Epithelial cell of esophagus (primary cell): Measurements from ENCODE around the gene CFAP299.

ENCODE experiments used
- DNase-seq: peaks from one replicate; pipeline ENCODE4 v3.0.0; 2010; ENCODE audit warnings: low read depth
- H3K4me3 ChIP-seq: 2 replicates; pipeline ENCODE4 v1.5.1; 2011; ENCODE audit warnings: mild to moderate bottlenecking, low read length, control low read depth
- TF ChIP-seq, protein P1 (sequence below): IDR thresholded peaks from 2 replicates; pipeline ENCODE4 v1.5.1; 2011; ENCODE audit warnings: low read depth, mild to moderate bottlenecking, low read length, control low read depth, inconsistent platforms; ENCODE audit not compliant: insufficient read depth; ENCODE audit errors: missing control alignments

The CFAP299 gene

DNA sequence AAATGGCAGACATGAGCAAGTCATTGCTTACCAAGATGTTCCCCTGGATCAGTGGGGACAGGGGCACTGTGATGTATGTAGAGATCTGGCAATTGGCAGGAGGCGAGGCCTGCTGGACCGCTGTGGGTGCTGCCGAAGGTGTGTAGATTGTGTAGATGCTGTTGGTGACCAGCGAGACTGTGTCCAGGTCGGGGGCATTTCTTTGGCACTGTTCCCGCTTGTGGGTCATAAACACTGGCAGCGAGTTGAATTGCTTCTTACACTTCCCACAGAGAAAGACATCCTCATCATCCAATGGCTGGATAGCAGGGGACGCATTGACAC lies 52.7 kb downstream of the CFAP299 start:
- DNase-seq, result no peak
- H3K4me3 ChIP-seq, result no peak overlapping the region
- TF ChIP-seq, protein P1, sequence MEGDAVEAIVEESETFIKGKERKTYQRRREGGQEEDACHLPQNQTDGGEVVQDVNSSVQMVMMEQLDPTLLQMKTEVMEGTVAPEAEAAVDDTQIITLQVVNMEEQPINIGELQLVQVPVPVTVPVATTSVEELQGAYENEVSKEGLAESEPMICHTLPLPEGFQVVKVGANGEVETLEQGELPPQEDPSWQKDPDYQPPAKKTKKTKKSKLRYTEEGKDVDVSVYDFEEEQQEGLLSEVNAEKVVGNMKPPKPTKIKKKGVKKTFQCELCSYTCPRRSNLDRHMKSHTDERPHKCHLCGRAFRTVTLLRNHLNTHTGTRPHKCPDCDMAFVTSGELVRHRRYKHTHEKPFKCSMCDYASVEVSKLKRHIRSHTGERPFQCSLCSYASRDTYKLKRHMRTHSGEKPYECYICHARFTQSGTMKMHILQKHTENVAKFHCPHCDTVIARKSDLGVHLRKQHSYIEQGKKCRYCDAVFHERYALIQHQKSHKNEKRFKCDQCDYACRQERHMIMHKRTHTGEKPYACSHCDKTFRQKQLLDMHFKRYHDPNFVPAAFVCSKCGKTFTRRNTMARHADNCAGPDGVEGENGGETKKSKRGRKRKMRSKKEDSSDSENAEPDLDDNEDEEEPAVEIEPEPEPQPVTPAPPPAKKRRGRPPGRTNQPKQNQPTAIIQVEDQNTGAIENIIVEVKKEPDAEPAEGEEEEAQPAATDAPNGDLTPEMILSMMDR, result no peak

DNA sequence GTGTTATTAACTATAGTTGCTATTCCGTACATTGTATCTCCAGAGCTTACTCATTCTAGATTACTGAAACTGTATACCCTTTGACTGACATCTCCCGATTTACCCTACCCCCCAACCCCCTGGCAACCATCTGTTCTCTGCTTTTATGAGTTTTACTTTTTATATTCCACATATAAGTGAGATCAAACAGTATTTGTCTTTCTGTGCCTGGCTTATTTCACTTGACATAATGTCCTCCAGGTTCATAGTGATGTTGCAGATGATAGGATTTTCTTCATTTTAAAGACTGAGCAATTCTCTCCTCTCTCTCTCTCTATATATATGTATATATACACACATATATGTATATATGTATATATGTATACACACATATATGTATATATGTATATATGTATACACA lies 54.6 kb downstream of the CFAP299 start:
- H3K4me3 ChIP-seq, result no peak overlapping the region
- TF ChIP-seq, protein P1, result no peak
- no peak for DNase-seq

- DNase-seq, result peak; percentile 89
- TF ChIP-seq, protein P1, result no peak
- no peak overlapping the region for H3K4me3 ChIP-seq
Measured at GRCh38 chr4:80393246-80393969, 57.9 kb downstream of the CFAP299 start.

GRCh38 chr4:80393970-80394250 lies 58.4 kb downstream of the CFAP299 start:
- DNase-seq, result peak; percentile 6

GRCh38 chr4:80407246-80407645 lies 71.7 kb downstream of the CFAP299 start:
- no peak overlapping the region for H3K4me3 ChIP-seq
- TF ChIP-seq, protein P1, result no peak
- no peak for DNase-seq

More at GRCh38 chr4:80393970-80394250, 58.4 kb downstream of the CFAP299 start:
- TF ChIP-seq, protein P1, result no peak
- H3K4me3 ChIP-seq, result no peak overlapping the region

- H3K4me3 ChIP-seq, result no peak overlapping the region
- no peak for DNase-seq
- TF ChIP-seq, protein P1, result no peak
Measured at GRCh38 chr4:80409809-80410208, 74.3 kb downstream of the CFAP299 start.

GRCh38 chr4:80412322-80412721 lies 76.8 kb downstream of the CFAP299 start:
- no peak for DNase-seq
- TF ChIP-seq, protein P1, result no peak
- H3K4me3 ChIP-seq, result no peak overlapping the region
